Tibial nerve (tissue), 4 donors: Measurements from ENCODE around the gene AGXT2. TPM values are rescaled to one million over a fixed set of nuclear protein-coding genes. Genes with fewer than 3 reads are reported as not detected.

ENCODE experiments used
- DNase-seq, 2 donors: peaks; one replicate each; pipeline ENCODE4 v3.0.0-alpha.2; 2019; ENCODE audit warnings: low spot score in 2 of 2
- H3K27ac ChIP-seq, 4 donors: fragments of 200-600 bp; sonication (generic) in 3 of 4; one replicate each; pipeline ENCODE4 v1.5.1; 2017 to 2019; ENCODE audit warnings: mild to moderate bottlenecking in 1 of 4
- H3K27me3 ChIP-seq, 2 donors: fragments of 200-600 bp; sonication (generic) in 1 of 2; one replicate each; pipeline versions ENCODE4 v1.5.1 to v1.6.0; 2017 to 2019
- H3K36me3 ChIP-seq, 3 donors: fragments of 200-600 bp; sonication (generic); one replicate each; pipeline ENCODE4 v1.5.1; 2018 to 2019
- H3K4me1 ChIP-seq, 4 donors: fragments of 200-600 bp; sonication (generic) in 3 of 4; one replicate each; pipeline ENCODE4 v1.5.1; 2017 to 2019
- H3K4me3 ChIP-seq, 4 donors: fragments of 200-600 bp; sonication (generic) in 3 of 4; one replicate each; pipeline ENCODE4 v1.5.1; 2017 to 2019; ENCODE audit warnings: mild to moderate bottlenecking in 1 of 4, moderate library complexity in 1 of 4
- H3K9me3 ChIP-seq, 4 donors: fragments of 200-600 bp; sonication (generic) in 3 of 4; one replicate each; pipeline ENCODE4 v1.5.1; 2017 to 2019
- EP300 ChIP-seq, 2 donors: sonication (generic); formaldehyde crosslinking; IDR thresholded peaks; one replicate each; pipeline ENCODE4 v1.6.1; 2017; ENCODE audit warnings: antibody characterized with exemption in 2 of 2, mild to moderate bottlenecking in 1 of 2
- POLR2A ChIP-seq, 2 donors: fragments of 450-650 bp; IDR thresholded peaks; one replicate each; pipeline ENCODE4 v1.6.1; 2017; ENCODE audit warnings: antibody characterized with exemption in 2 of 2, mild to moderate bottlenecking in 2 of 2, moderate library complexity in 2 of 2
- WGBS, 2 donors: methylation state at CpG; one replicate each; pipeline ENCODE4 v1.1.5; 2018; 5-methylcytosine and 5-hydroxymethylcytosine counted together
- total RNA-seq, 4 donors: library from RNA; depleted of rRNA; stranded (reverse); fragments of >200 nt; gene quantifications; one replicate each; pipeline ENCODE4 v1.1.0, GENCODE V29; 2016
- TF ChIP-seq, protein P1 (sequence below), 5 experiments: fragments of 200-600 bp in 3 of 5; fragments of 450-650 bp in 2 of 5; sonication (generic) in 3 of 5; IDR thresholded peaks; one replicate each; pipeline ENCODE4 v1.5.1; 2016 to 2019; ENCODE audit warnings: antibody characterized with exemption in 5 of 5, mild to moderate bottlenecking in 3 of 5, moderate library complexity in 2 of 5

The AGXT2 gene
- total RNA-seq, 4 donors from 2014 or later, result not detected

DNA sequence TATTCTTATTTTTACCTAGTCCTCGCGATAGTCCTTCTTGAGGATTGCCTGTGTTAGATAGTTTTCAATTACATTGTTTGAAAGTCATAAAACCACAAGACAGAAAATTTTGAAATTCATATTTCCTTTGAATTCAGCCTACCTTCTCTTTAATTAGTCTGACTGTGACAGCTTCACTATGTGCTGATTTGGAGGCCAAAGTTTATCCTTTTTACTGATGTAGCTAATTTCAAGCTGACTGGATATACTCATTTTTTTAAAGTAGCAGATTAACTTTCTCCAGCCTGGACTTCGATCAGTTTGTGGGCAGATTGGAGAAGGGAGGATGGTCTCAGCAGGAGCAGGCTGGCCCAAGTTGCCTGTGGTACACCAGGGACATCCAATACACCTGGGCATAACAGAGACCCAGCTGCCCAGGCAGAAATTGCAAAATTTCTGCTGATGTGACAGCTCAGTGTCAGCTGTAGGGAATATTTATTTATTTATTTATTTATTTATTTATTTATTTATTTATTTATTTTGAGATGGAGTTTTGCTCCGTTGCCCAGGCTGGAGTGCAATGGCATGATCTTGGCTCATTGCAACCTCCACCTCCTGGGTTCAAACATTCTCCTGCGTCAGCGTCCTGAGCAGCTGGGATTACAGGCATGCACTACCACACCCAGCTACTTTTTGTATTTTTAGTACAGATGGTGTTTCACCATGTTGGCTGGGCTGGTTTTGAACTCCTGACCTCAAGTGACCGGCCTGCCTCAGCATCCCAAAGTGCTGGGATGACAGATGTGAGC, 24.2 kb downstream of the AGXT2 start:
- H3K27me3 ChIP-seq, result no peaks in the 10 kb centered on the region
- no peaks in the 10 kb centered on the region for H3K36me3 ChIP-seq
- no peak overlapping the region for H3K27ac ChIP-seq
- no peak for DNase-seq
- TF ChIP-seq, protein P1, sequence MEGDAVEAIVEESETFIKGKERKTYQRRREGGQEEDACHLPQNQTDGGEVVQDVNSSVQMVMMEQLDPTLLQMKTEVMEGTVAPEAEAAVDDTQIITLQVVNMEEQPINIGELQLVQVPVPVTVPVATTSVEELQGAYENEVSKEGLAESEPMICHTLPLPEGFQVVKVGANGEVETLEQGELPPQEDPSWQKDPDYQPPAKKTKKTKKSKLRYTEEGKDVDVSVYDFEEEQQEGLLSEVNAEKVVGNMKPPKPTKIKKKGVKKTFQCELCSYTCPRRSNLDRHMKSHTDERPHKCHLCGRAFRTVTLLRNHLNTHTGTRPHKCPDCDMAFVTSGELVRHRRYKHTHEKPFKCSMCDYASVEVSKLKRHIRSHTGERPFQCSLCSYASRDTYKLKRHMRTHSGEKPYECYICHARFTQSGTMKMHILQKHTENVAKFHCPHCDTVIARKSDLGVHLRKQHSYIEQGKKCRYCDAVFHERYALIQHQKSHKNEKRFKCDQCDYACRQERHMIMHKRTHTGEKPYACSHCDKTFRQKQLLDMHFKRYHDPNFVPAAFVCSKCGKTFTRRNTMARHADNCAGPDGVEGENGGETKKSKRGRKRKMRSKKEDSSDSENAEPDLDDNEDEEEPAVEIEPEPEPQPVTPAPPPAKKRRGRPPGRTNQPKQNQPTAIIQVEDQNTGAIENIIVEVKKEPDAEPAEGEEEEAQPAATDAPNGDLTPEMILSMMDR (IDR thresholded peaks at IDR 0.05), result no peak
- TF ChIP-seq EP300 (IDR thresholded peaks at IDR 0.05) (no peak), POLR2A (IDR thresholded peaks at IDR 0.05) (no peak)
- H3K4me1 ChIP-seq, result no peaks in the 10 kb centered on the region
- no peaks in the 10 kb centered on the region for H3K9me3 ChIP-seq
- H3K4me3 ChIP-seq, result no peak overlapping the region
- 72 to 78% methylated on average over 7 of the region's 7 CpGs for whole genome bisulfite sequencing, 2 donors

DNA sequence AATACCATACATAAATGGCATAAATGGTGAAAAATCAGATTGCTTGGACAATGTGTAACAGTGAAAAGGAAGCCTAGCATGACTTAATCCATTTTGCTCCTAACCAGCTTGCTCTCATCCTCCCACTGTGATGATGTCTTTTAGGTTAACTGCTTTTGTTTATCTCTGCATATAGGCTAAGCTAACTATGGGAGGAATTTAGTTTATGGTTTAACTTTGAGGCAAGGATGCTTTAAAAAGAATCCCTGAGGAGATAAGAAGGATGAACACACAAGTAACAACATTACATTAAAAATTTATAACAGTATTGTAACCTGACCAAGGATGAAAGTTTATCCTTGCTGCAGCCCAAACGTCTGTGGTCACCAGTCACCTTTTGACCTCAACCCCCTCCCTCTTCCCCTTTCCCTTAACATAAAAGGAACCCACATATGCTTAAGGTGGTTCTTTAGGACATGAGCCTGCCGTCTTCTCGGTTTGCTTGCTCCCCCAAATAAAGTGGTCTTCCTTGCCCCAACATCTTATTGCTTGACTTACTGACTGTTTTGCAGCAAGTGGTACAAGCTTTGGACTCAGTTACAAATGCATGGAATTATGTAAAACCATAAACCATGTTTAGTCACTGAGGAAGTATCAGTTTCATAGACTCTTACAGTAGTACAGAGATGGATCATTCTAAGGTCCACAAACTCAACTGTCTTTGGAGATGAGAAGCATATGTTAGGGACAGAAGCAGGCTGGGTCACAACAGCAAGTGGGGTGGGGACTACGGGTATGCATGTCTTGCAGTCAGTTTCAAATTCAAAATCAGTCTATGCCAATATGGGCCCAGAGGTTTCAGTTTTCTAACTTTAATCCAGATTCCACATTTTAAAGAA, 31.3 kb downstream of the AGXT2 start:
- Histone ChIP-seq H3K27me3 (no peaks in the 10 kb centered on the region), H3K36me3 (no peaks in the 10 kb centered on the region), H3K9me3 (no peaks in the 10 kb centered on the region), H3K27ac (no peak overlapping the region), H3K4me1 (no peaks in the 10 kb centered on the region), H3K4me3 (no peak overlapping the region)
- TF ChIP-seq, protein P1 (IDR thresholded peaks at IDR 0.05), result no peak
- no peak for TF ChIP-seq EP300 (IDR thresholded peaks at IDR 0.05)
- TF ChIP-seq POLR2A (IDR thresholded peaks at IDR 0.05), result no peak
- 35 to 40% methylated on average over 4 of the region's 4 CpGs for WGBS, 2 donors
- no peak for DNase-seq

DNA sequence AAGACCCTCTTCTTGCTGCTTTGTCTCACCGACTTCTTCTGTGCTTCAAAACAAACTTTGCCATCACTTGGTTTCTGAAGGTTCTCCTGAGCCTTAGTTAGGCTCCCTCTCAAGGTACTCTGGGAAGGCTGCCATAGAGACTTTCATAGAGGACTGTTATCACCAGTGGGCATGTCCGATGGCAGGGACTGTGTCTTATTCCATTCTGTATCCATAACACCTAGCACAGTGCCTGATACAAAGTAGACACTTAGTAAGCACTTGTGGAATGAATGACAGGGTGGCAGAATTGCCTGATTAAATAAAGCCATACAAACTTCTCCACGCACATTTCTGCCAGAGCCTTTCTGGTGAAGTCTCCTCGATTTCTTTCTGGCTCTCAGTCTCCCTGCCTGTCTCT, 32.7 kb downstream of the AGXT2 start:
- no peak for DNase-seq
- no peaks in the 10 kb centered on the region for H3K27me3 ChIP-seq
- no peak overlapping the region for H3K27ac ChIP-seq
- H3K4me3 ChIP-seq, result no peak overlapping the region
- WGBS, 2 donors, result 85 to 89% methylated on average over 4 of the region's 4 CpGs
- no peaks in the 10 kb centered on the region for H3K36me3 ChIP-seq
- H3K9me3 ChIP-seq, result no peaks in the 10 kb centered on the region
- TF ChIP-seq EP300 (IDR thresholded peaks at IDR 0.05) (no peak), POLR2A (IDR thresholded peaks at IDR 0.05) (no peak)
- no peaks in the 10 kb centered on the region for H3K4me1 ChIP-seq

DNA sequence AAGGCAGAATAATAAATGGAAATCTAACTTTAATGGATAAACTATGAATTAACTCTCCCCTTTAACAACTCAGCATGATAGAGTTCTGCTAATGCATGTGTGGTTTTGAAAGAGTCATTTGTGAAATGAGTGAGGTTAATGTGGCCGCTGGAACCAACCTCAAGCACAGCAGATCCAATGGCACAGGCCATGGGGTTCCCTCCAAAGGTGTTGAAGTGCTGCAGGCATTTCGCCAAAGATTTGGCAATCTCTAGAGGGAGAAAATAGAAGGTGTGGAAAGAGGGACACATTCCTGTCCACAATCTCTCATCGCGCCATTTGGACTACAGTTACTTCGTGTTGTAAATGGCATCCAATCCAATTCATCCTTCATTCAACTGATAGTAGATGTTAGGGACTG, 35.0 kb downstream of the AGXT2 start:
- Histone ChIP-seq H3K9me3 (no peaks in the 10 kb centered on the region), H3K4me1 (no peaks in the 10 kb centered on the region), H3K27me3 (no peaks in the 10 kb centered on the region), H3K27ac (no peak overlapping the region), H3K36me3 (no peaks in the 10 kb centered on the region), H3K4me3 (no peak overlapping the region)
- TF ChIP-seq, protein P1 (IDR thresholded peaks at IDR 0.05), result no peak
- TF ChIP-seq EP300 (IDR thresholded peaks at IDR 0.05) (no peak), POLR2A (IDR thresholded peaks at IDR 0.05) (no peak)
- WGBS, 2 donors, result 95 to 97% methylated on average over 5 of the region's 5 CpGs
- DNase-seq, result no peak

DNA sequence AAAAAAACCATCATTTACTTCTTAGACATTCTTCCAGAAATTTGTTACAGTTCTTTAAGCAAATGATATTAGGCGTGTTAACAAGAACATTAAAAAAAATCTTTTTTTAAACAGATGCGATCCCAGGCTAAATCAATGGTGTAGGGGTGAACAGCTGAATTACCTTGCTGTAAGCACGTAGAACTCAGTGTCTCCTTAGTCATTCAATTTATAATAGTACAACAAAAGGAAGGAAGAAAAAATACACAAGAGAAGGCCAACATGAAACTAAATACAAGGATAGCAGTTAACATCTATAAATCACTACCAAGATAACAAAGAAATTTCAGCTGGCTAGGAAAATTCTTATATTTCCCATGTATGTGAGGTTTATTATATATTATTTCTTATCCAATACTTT, 35.4 kb downstream of the AGXT2 start:
- TF ChIP-seq, protein P1 (IDR thresholded peaks at IDR 0.05), result no peak
- no peak for TF ChIP-seq EP300 (IDR thresholded peaks at IDR 0.05)
- no peak for TF ChIP-seq POLR2A (IDR thresholded peaks at IDR 0.05)
- no peaks in the 10 kb centered on the region for H3K4me1 ChIP-seq
- no peaks in the 10 kb centered on the region for H3K27me3 ChIP-seq
- H3K4me3 ChIP-seq, result no peak overlapping the region
- DNase-seq, result no peak
- 71 to 83% methylated on average over 3 of the region's 3 CpGs for WGBS, 2 donors
- H3K36me3 ChIP-seq, result no peaks in the 10 kb centered on the region
- H3K27ac ChIP-seq, result no peak overlapping the region
- H3K9me3 ChIP-seq, result no peaks in the 10 kb centered on the region
